Activated CD8-positive, alpha-beta memory T cell treated with anti-CD3 and anti-CD28 coated beads for 4 hours (primary cell): ENCODE measurements around the gene PCNX2.

ENCODE experiments used
- DNase-seq, 2 donors: peaks; one replicate each; pipeline ENCODE4 v3.0.0-alpha.2; 2020; ENCODE audit warnings: low read depth in 2 of 2

Gene PCNX2

DNA sequence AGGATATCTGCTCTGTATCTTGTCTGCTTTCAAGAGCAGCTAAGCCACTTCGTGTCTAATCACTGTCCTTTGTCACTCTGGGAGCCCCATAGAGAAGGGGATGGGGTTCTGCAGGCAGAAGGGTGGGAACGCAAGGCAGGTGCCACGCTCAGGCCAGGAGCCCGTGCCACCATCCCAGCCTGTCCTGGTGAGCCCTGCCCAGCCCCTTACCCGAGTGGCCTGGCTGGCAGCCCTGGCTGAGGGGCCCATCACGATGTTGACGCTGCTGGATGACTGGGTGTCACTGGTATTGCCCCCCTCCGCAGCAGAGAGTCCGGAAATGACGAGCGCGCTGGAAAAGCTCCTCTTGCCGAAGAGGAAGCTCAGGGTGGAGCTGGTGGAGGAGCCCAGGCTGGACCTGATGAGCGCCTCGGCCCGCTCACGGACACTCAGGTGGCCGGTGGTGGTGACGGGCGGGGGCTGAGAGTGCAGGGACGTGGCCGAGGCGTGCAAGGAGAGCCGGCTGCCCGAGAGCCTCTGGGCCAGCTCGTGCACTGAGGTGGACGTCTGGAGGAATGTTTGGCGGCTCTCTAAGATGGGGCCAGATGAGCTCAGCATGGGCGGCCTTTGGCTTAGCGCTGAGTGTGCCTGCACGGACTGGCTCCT lies 309.5 kb downstream of the PCNX2 start:
- no peak for DNase-seq

DNA sequence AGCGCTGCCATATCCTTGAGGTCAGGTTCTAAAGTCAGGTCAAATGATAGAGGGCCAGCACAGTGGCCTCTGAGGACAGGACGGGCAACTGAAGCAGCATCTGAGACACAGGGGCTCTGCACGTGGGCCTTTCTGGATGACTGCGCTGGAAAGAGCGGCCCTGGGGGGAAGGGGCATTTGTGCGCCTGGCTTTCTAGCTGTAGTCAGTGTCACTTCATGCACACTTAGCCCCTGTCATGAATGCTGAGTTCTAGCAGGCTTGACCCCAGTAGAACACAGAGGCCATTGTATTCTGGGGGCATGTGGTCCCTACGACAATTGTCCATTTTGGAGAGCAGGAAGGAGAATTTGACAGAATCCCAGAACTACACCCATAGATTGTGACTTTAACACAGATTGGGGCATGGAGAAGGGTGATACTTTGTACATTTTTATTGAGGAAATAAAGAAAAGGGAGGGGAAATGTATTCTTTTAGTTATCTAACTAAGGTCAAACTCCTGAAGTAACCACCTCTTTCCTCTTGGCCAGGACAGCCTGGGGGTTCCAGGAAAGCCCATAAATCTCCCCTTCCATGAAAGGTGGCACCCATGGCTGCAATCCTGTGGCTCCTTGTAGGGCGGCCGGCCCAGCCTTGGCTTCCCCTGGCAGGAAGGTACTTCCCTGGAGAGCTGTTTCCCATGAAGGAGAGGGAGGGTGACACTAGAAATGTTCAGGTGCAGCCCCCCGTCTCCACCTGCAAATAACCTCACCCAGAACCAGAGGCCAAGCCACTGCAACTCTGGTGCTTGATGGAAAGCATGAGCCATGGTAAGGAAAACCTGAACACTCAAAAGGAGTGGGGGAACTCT lies 310.7 kb downstream of the PCNX2 start:
- no peak for DNase-seq

- DNase-seq, result no peak
Measured at GRCh38 chr1:232983817-232984567, 311.5 kb downstream of the PCNX2 start.

DNA sequence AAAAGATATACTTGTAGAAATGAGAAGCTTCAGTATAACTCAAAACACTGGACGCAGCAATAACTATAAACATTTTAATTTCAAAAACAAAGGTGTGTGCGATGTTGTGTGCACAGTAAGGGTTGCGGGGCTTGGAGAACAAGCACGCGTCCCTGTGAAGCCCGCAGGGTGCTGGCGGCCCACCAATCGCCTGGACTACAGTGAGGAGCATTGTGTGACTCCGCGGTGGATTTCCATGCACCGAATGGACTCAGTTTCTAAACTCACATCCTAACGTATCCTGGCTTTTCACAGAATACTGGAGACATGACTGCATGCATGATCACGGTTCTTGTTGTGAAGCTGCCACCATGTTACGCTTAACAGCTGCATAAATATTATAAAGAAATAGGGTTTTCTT lies 312.1 kb downstream of the PCNX2 start:
- no peak for DNase-seq

DNA sequence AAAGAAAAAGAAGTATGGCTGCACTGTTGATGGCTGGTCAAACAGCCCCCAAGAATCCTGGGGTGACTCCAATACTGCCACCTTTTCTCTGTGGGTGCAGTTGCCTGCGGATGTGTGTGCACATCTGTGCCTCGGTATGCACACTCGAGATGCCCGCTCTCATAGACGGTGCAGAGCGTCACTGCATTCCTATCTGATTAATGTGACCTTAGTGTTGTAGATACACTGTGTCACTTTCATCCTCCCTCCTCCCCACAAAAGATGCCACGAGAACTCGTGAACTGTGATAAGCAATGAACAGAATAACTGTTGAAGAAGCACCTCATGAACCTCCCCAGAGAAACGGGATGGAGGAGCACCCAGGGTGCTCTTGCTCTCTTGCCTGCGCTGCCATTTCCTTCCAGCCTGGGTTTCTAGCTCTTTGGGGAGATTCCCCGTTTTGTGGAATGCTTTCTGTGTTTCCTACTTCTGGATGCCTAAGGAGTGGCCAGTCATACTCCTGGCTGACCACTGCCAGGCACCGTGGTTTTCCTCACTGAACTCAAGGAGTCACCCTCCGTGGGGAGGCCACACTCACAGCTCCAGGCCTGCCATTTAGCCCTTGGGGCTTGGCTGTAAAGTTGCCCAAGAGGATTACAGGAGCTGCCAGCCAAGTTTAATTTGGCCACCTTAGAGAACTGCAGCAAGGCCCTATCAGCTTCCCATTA lies 313.1 kb downstream of the PCNX2 start:
- DNase-seq, result no peak

DNA sequence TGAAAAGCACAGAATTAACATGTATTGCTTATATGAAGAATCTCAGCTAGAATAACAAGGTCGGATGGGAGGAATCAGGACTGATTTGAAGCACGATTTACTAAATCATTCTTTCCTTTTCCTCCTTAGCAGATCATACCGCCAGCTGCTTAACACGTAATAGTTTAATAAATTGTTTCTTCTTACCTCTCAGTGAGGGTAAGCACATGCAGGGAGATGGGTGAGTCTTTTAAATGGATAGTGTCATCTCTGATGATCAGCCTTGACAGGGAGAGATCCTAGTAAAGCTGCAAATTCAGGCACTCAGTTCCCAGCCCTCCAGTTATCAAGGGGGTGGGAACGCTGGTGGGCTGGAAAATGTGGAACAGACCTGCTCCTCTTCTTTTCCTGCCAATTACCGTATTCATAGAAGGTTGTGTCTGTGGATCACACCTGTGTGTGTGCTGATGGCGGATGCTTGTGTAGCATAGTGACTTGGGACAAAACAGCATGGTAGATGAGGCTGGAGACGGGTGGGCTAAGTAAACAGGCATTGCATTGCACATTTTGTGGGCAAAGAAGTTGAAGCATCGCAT lies 314.5 kb downstream of the PCNX2 start:
- DNase-seq, result no peak

- DNase-seq, result no peak
Measured at GRCh38 chr1:232980355-232980978, 315.1 kb downstream of the PCNX2 start.

GRCh38 chr1:232979558-232979957 lies 316.0 kb downstream of the PCNX2 start:
- no peak for DNase-seq

- DNase-seq, result no peak
Measured at GRCh38 chr1:232978815-232979214, 316.7 kb downstream of the PCNX2 start.

- no peak for DNase-seq
Measured at GRCh38 chr1:232978091-232978634, 317.4 kb downstream of the PCNX2 start.

GRCh38 chr1:232974971-232975370 lies 320.6 kb downstream of the PCNX2 start:
- no peak for DNase-seq

- DNase-seq, result no peak
Measured at GRCh38 chr1:232973652-232974611, 321.6 kb downstream of the PCNX2 start.

DNA sequence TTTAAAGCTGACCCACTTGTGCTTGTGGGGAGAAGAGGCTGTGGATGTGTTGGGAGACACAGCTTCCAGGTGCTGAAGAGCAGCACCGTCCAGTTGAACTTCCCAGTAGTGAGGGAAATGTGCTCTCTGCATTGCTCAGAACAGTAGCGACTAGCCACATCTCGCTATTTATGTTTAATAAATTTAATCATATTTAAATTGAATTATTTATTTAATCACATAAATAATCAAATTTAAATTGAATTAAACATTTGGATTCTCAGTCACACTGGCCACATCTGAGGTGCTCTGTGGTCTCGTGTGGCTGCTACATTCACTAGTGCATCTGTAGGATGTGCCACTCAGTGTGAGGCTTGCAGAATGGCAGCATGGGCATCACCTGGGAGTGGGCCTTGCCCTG lies 325.0 kb downstream of the PCNX2 start:
- no peak for DNase-seq

GRCh38 chr1:232969799-232970198 lies 325.7 kb downstream of the PCNX2 start:
- DNase-seq, result no peak

DNA sequence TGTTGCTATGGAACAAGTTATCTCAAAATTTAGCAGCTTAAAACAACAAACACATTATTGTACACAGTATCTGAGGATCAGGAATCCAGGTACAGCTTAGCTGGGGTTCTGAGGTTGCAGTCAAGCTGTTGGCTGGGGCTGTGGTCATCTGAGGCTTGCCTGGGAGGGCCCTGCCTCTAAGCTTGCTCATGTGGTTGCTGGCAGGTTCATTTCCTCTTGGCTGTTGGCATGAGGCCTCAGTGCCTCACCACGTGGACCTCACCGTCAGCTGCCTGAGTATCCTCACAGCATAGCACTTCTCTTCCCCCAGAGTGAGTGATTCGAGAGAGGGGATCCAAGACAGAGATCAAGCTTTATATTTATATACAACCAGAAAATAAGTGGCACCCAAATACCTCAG lies 326.6 kb downstream of the PCNX2 start:
- no peak for DNase-seq

DNA sequence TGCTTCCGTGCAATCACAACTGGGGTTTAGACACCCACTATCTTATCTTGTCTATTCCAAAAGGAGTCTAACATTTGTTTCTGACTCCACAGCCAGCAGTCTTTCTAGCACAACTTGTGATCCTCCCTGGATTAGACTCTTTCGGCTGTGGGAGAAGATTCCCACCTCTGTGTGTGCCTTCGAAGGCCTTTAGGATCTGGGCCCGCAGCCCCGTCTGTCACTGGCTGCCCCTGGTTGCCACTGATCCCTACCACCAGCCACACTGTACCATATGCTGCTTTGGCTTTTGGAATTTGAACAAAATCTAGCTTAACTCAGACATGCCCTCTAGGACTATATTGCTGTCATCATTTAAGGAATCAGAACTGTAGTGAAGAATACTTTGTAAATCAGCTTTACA lies 327.1 kb downstream of the PCNX2 start:
- DNase-seq, result no peak

- DNase-seq, result no peak
Measured at GRCh38 chr1:232966663-232967062, 328.9 kb downstream of the PCNX2 start.

GRCh38 chr1:232965912-232966217 lies 329.7 kb downstream of the PCNX2 start:
- DNase-seq, result no peak

- no peak for DNase-seq
Measured at GRCh38 chr1:232965124-232965911, 330.2 kb downstream of the PCNX2 start.
